Peyer's patch (tissue), 4 donors: ENCODE results near the gene TMEM147. TPM values are rescaled to one million over a fixed set of nuclear protein-coding genes. Genes with fewer than 3 reads are reported as not detected.
A peak's percentile ranks its signal among the peaks of the same experiment; 100 is the strongest.

Experiments
- DNase-seq, 3 donors: peaks; one replicate each; pipeline ENCODE4 v3.0.0-alpha.2; 2017 to 2019
- H3K27ac ChIP-seq, 4 donors: fragments of 200-600 bp; sonication (generic); one replicate each; pipeline ENCODE4 v1.5.1; 2016 to 2019
- H3K27me3 ChIP-seq, 2 donors: fragments of 200-600 bp; sonication (generic); one replicate each; pipeline ENCODE4 v1.5.1; 2019
- H3K36me3 ChIP-seq, 3 donors: fragments of 200-600 bp; sonication (generic); one replicate each; pipeline ENCODE4 v1.5.1; 2016 to 2019
- H3K4me1 ChIP-seq, 4 donors: fragments of 200-600 bp; sonication (generic); one replicate each; pipeline ENCODE4 v1.5.1; 2016 to 2019
- H3K4me3 ChIP-seq, 4 donors: fragments of 200-600 bp; sonication (generic); 1 replicate in 3 of 4; 2 replicates in 1 of 4; pipeline ENCODE4 v1.5.1; 2016 to 2019; ENCODE audit warnings: mild to moderate bottlenecking in 1 of 4
- H3K9me3 ChIP-seq, 4 donors: fragments of 200-600 bp; sonication (generic); one replicate each; pipeline ENCODE4 v1.5.1; 2016 to 2019; ENCODE audit warnings: mild to moderate bottlenecking in 1 of 4
- POLR2A ChIP-seq, 2 donors: fragments of 450-650 bp; IDR thresholded peaks; one replicate each; pipeline ENCODE4 v1.5.1; 2017; ENCODE audit warnings: antibody characterized with exemption in 2 of 2, mild to moderate bottlenecking in 2 of 2, moderate library complexity in 2 of 2
- total RNA-seq, 4 donors: library from RNA; depleted of rRNA; stranded (reverse); fragments of >200 nt; gene quantifications; one replicate each; pipeline ENCODE4 v1.1.0, GENCODE V29; 2016
- TF ChIP-seq, protein P1 (sequence below), 6 experiments: fragments of 450-650 bp in 4 of 6; fragments of 200-600 bp in 2 of 6; sonication (generic) in 1 of 6; IDR thresholded peaks; one replicate each; pipeline ENCODE4 v1.5.1; 2017 to 2019; ENCODE audit warnings: antibody characterized with exemption in 6 of 6, mild to moderate bottlenecking in 3 of 6, moderate library complexity in 1 of 6

Gene TMEM147
- total RNA-seq, 4 donors from 2014 or later = 34.9 to 59.4 (median 50.9) TPM

- TF ChIP-seq, protein P1, sequence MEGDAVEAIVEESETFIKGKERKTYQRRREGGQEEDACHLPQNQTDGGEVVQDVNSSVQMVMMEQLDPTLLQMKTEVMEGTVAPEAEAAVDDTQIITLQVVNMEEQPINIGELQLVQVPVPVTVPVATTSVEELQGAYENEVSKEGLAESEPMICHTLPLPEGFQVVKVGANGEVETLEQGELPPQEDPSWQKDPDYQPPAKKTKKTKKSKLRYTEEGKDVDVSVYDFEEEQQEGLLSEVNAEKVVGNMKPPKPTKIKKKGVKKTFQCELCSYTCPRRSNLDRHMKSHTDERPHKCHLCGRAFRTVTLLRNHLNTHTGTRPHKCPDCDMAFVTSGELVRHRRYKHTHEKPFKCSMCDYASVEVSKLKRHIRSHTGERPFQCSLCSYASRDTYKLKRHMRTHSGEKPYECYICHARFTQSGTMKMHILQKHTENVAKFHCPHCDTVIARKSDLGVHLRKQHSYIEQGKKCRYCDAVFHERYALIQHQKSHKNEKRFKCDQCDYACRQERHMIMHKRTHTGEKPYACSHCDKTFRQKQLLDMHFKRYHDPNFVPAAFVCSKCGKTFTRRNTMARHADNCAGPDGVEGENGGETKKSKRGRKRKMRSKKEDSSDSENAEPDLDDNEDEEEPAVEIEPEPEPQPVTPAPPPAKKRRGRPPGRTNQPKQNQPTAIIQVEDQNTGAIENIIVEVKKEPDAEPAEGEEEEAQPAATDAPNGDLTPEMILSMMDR (IDR thresholded peaks at IDR 0.05) = no peak
- TF ChIP-seq POLR2A (IDR thresholded peaks at IDR 0.05) = no peak
- DNase-seq = no peak
- Histone ChIP-seq H3K4me3 (peak overlapping the region in 2 of 4 donors; percentile 37 to 38), H3K4me1 (peaks cover 0 to 12% (median 5%) of the 10 kb centered on the region in 4 donors), H3K27ac (no peak overlapping the region), H3K27me3 (no peaks in the 10 kb centered on the region), H3K9me3 (peaks cover 0 to 4% (median 0%) of the 10 kb centered on the region in 4 donors), H3K36me3 (no peaks in the 10 kb centered on the region)
Observed at GRCh38 chr19:35558400-35559280, 13.2 kb downstream of the TMEM147 start.

GRCh38 chr19:35559281-35559659 lies 13.8 kb downstream of the TMEM147 start:
- Histone ChIP-seq H3K27me3 (no peaks in the 10 kb centered on the region), H3K9me3 (peaks cover 0 to 4% (median 0%) of the 10 kb centered on the region in 4 donors), H3K4me1 (peaks cover 0 to 12% (median 5%) of the 10 kb centered on the region in 4 donors), H3K36me3 (no peaks in the 10 kb centered on the region), H3K27ac (no peak overlapping the region), H3K4me3 (no peak overlapping the region)
- TF ChIP-seq, protein P1 (IDR thresholded peaks at IDR 0.05) = no peak
- TF ChIP-seq POLR2A (IDR thresholded peaks at IDR 0.05) = no peak
- DNase-seq = peak in 1 of 3 donors; percentile 31

GRCh38 chr19:35559781-35560180 lies 14.4 kb downstream of the TMEM147 start:
- TF ChIP-seq, protein P1 (IDR thresholded peaks at IDR 0.05) = no peak
- no peak for TF ChIP-seq POLR2A (IDR thresholded peaks at IDR 0.05)
- Histone ChIP-seq H3K4me1 (peaks cover 0 to 12% (median 5%) of the 10 kb centered on the region in 4 donors), H3K9me3 (peaks cover 0 to 4% (median 0%) of the 10 kb centered on the region in 4 donors), H3K36me3 (no peaks in the 10 kb centered on the region), H3K27ac (no peak overlapping the region), H3K27me3 (no peaks in the 10 kb centered on the region), H3K4me3 (no peak overlapping the region)
- no peak for DNase-seq

DNA sequence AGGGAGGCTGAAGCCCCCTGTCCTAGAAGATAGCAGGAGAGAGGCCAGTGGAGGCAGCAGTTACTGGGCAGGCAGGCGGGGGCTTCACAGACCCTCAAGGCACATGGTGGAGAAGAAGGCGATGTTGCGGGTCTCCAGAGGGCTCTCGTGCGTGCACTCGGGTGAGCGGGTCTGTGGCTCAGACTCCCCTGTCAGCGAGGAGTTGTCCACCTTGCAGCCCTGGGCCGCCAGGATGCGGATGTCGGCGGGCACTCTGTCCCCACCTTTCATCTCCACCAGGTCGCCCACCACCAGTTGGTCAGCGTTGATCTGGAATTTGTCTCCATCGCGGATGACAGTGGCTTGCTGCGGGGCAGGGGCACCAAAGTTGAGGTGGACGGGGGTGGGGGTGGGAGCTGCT lies 14.8 kb downstream of the TMEM147 start:
- H3K36me3 ChIP-seq = no peaks in the 10 kb centered on the region
- H3K4me1 ChIP-seq = peaks cover 0 to 12% (median 5%) of the 10 kb centered on the region in 4 donors
- no peak overlapping the region for H3K4me3 ChIP-seq
- no peaks in the 10 kb centered on the region for H3K27me3 ChIP-seq
- TF ChIP-seq, protein P1 (IDR thresholded peaks at IDR 0.05) = no peak
- no peak for TF ChIP-seq POLR2A (IDR thresholded peaks at IDR 0.05)
- no peak overlapping the region for H3K27ac ChIP-seq
- DNase-seq = no peak
- peaks cover 0 to 4% (median 0%) of the 10 kb centered on the region in 4 donors for H3K9me3 ChIP-seq

- TF ChIP-seq, protein P1 (IDR thresholded peaks at IDR 0.05) = no peak
- TF ChIP-seq POLR2A (IDR thresholded peaks at IDR 0.05) = no peak
- Histone ChIP-seq H3K9me3 (peaks cover 0 to 4% (median 0%) of the 10 kb centered on the region in 4 donors), H3K27me3 (no peaks in the 10 kb centered on the region), H3K4me1 (peaks cover 0 to 12% (median 5%) of the 10 kb centered on the region in 4 donors), H3K27ac (no peak overlapping the region), H3K4me3 (no peak overlapping the region), H3K36me3 (no peaks in the 10 kb centered on the region)
- DNase-seq = no peak
Observed at GRCh38 chr19:35560677-35561076, 15.3 kb downstream of the TMEM147 start.
